Ectodermal cell (in vitro differentiated cells): ENCODE data around the gene TCP11L2.
"Not testable (repeated sequence)": the region's sequence is repeated elsewhere in the genome, so short reads cannot be mapped to it uniquely, and the experiment has no call there.

Source experiments
- H3K27ac ChIP-seq: 2 replicates; pipeline ENCODE4 v1.7.0; 2013; ENCODE audit warnings: mild to moderate bottlenecking, low read depth, low read length; ENCODE audit not compliant: insufficient read depth, poor library complexity, severe bottlenecking
- H3K27me3 ChIP-seq: 2 replicates; pipeline ENCODE4 v1.7.0; 2013; ENCODE audit warnings: mild to moderate bottlenecking, low read length; ENCODE audit not compliant: insufficient read depth, control insufficient read depth, poor library complexity, severe bottlenecking
- H3K36me3 ChIP-seq: one replicate; pipeline ENCODE4 v1.7.0; 2013; ENCODE audit warnings: low read length; ENCODE audit not compliant: control insufficient read depth, insufficient read depth
- H3K4me1 ChIP-seq: one replicate; pipeline ENCODE4 v1.7.0; 2013; ENCODE audit warnings: low read length; ENCODE audit not compliant: control insufficient read depth, insufficient read depth
- H3K4me3 ChIP-seq: 2 replicates; pipeline ENCODE4 v1.7.0; 2013; ENCODE audit warnings: low read depth, low read length, control low read depth; ENCODE audit not compliant: insufficient read depth
- H3K9me3 ChIP-seq: 2 replicates; pipeline ENCODE4 v1.7.0; 2013; ENCODE audit warnings: mild to moderate bottlenecking, low read length, moderate library complexity; ENCODE audit not compliant: control insufficient read depth
- WGBS, 2 experiments: methylation state at CpG; one replicate each; pipeline ENCODE4 v1.1.7; 2013; ENCODE audit warnings: missing lambda C conversion rate in 2 of 2; 5-methylcytosine and 5-hydroxymethylcytosine counted together

The TCP11L2 gene

GRCh38 chr12:106282457-106283097 is 20.0 kb upstream of the TCP11L2 start:
- no peak overlapping the region for H3K27ac ChIP-seq
- whole genome bisulfite sequencing, 2 experiments, result 36 to 37% methylated on average over 7 of the region's 7 CpGs
- H3K9me3 ChIP-seq, result no peaks in the 10 kb centered on the region
- no peak overlapping the region for H3K4me3 ChIP-seq
- no peaks in the 10 kb centered on the region for H3K4me1 ChIP-seq
- H3K36me3 ChIP-seq, result no peaks in the 10 kb centered on the region
- H3K27me3 ChIP-seq, result no peaks in the 10 kb centered on the region

GRCh38 chr12:106284358-106285105 is 18.0 kb upstream of the TCP11L2 start:
- 87 to 90% methylated on average over 10 of the region's 10 CpGs for WGBS, 2 experiments
- H3K27ac ChIP-seq, result no peak overlapping the region

GRCh38 chr12:106285982-106286381 is 16.6 kb upstream of the TCP11L2 start:
- no peak overlapping the region for H3K27ac ChIP-seq
- WGBS, 2 experiments, result 95% methylated on average over 4 of the region's 4 CpGs
- no peaks in the 10 kb centered on the region for H3K9me3 ChIP-seq
- H3K27me3 ChIP-seq, result no peaks in the 10 kb centered on the region
- H3K36me3 ChIP-seq, result no peaks in the 10 kb centered on the region
- H3K4me1 ChIP-seq, result no peaks in the 10 kb centered on the region
- no peak overlapping the region for H3K4me3 ChIP-seq

More at GRCh38 chr12:106284358-106285105, 18.0 kb upstream of the TCP11L2 start:
- Histone ChIP-seq H3K4me1 (no peaks in the 10 kb centered on the region), H3K27me3 (no peaks in the 10 kb centered on the region), H3K4me3 (no peak overlapping the region), H3K9me3 (no peaks in the 10 kb centered on the region), H3K36me3 (no peaks in the 10 kb centered on the region)

- H3K4me1 ChIP-seq, H3K27me3 ChIP-seq, H3K4me3 ChIP-seq, H3K9me3 ChIP-seq, H3K36me3 ChIP-seq, H3K27ac ChIP-seq: not testable (repeated sequence)
- WGBS, 2 experiments, result 94% methylated on average over 14 of the region's 14 CpGs
Observed at GRCh38 chr12:106286576-106287162, 15.9 kb upstream of the TCP11L2 start.

- Histone ChIP-seq H3K4me1 (no peaks in the 10 kb centered on the region), H3K27me3 (no peaks in the 10 kb centered on the region), H3K27ac (no peak overlapping the region), H3K4me3 (no peak overlapping the region), H3K9me3 (no peaks in the 10 kb centered on the region), H3K36me3 (no peaks in the 10 kb centered on the region)
- WGBS, 2 experiments, result 89% methylated on average over 1 of the region's 1 CpG; no CpG with 5 or more reads in 1 of the 2 experiments
Observed at GRCh38 chr12:106287364-106287763, 15.2 kb upstream of the TCP11L2 start.

GRCh38 chr12:106288101-106288493 is 14.4 kb upstream of the TCP11L2 start:
- Histone ChIP-seq H3K36me3 (no peaks in the 10 kb centered on the region), H3K4me3 (no peak overlapping the region), H3K9me3 (no peaks in the 10 kb centered on the region), H3K4me1 (no peaks in the 10 kb centered on the region), H3K27ac (no peak overlapping the region), H3K27me3 (no peaks in the 10 kb centered on the region)
- WGBS, 2 experiments, result 90 to 91% methylated on average over 1 of the region's 1 CpG

- H3K27me3 ChIP-seq, result no peaks in the 10 kb centered on the region
- H3K4me3 ChIP-seq, result no peak overlapping the region
- no peaks in the 10 kb centered on the region for H3K4me1 ChIP-seq
- WGBS, 2 experiments, result 92 to 96% methylated on average over 9 of the region's 9 CpGs
- H3K36me3 ChIP-seq, result no peaks in the 10 kb centered on the region
- H3K9me3 ChIP-seq, result no peaks in the 10 kb centered on the region
- H3K27ac ChIP-seq, result no peak overlapping the region
Observed at GRCh38 chr12:106288494-106289195, 13.9 kb upstream of the TCP11L2 start.

GRCh38 chr12:106289196-106289681 is 13.3 kb upstream of the TCP11L2 start:
- Histone ChIP-seq H3K27ac (no peak overlapping the region), H3K4me3 (no peak overlapping the region), H3K27me3 (no peaks in the 10 kb centered on the region), H3K36me3 (no peaks in the 10 kb centered on the region), H3K4me1 (no peaks in the 10 kb centered on the region), H3K9me3 (no peaks in the 10 kb centered on the region)
- 100% methylated on average over 1 of the region's 1 CpG for WGBS, 2 experiments

- Histone ChIP-seq H3K9me3 (no peaks in the 10 kb centered on the region), H3K4me1 (no peaks in the 10 kb centered on the region), H3K4me3 (no peak overlapping the region), H3K36me3 (no peaks in the 10 kb centered on the region), H3K27me3 (no peaks in the 10 kb centered on the region), H3K27ac (no peak overlapping the region)
- 87 to 93% methylated on average over 2 of the region's 2 CpGs for WGBS, 2 experiments
Observed at GRCh38 chr12:106290666-106291065, 11.9 kb upstream of the TCP11L2 start.

- no peaks in the 10 kb centered on the region for H3K27me3 ChIP-seq
- H3K27ac ChIP-seq, result no peak overlapping the region
- no peaks in the 10 kb centered on the region for H3K9me3 ChIP-seq
- no peaks in the 10 kb centered on the region for H3K4me1 ChIP-seq
- WGBS, 2 experiments, result 83 to 92% methylated on average over 5 of the region's 5 CpGs
- H3K36me3 ChIP-seq, result no peaks in the 10 kb centered on the region
- no peak overlapping the region for H3K4me3 ChIP-seq
Observed at GRCh38 chr12:106291342-106291741, 11.2 kb upstream of the TCP11L2 start.
